HG02885 (cell line): ENCODE results near the gene CASP4.
A peak's percentile ranks its signal among the peaks of the same experiment; 100 is the strongest.

Experiments
- ATAC-seq: cut with Tn5 transposase; IDR thresholded peaks from one replicate; pipeline ENCODE4 v1.9.1; 2021; ENCODE audit warnings: mild to moderate bottlenecking; ENCODE audit not compliant: unreplicated experiment, poor library complexity

Gene CASP4

DNA sequence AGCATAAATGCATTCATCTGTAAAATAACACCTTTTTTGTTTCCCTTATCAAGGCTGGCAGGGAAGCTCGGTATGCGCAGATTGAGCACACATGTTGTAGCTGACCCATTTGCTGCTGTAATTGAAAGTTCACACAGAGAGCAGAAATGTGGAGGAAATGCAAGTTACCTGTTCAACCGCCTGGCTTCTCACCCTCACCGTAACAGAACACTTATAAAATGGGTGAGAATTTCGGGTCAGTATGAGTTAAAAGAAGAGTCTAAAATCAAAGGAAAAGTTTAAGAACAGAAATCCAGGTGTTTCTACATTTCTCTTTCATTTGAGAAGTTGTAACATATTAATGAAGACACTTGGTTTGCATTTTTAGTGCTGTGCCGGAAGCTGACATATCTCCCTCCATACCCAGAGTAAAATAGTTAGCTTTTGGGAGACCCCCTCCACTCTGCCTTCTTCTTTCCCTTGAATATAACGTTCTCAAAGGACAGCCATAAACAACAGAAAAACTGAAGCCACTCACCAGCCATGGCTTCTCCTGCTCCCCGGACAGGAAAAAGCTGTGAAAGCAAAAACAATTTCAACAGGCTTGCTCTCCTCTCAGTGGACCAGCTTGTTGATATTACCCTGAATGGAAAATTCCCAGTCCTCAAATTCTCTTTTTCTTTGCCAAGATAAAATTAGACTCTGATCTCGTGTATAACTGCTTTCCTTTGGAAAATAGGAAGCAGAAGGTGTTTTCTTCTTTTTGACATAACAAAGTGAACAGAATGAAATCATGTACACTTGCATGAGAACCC, 70.3 kb downstream of the CASP4 start, which contains the start of gene CASP12:
TSS of gene CASP12 (minus strand) at position 570 of the 794 bp plus-strand sequence.
- peak; percentile 85 for ATAC-seq

DNA sequence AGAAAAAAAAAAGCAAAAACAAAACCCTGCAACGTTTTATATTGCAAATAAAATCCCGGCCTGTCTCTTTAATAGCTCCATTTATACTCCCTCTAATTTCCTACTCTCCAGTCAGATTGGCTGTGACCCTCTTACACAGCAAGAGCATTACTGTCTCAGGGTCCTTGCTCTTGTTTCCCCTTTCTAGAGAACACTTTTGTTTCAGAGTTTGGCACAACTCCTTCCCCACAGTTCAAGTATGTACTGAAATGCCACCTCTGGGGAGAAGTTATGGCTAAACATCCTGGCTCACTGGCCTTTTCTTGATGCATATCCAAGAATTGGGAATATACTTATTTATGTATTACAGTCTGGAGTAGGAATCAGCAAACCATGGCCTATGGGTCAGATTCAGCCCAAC, 72.7 kb downstream of the CASP4 start:
- ATAC-seq = no peak

DNA sequence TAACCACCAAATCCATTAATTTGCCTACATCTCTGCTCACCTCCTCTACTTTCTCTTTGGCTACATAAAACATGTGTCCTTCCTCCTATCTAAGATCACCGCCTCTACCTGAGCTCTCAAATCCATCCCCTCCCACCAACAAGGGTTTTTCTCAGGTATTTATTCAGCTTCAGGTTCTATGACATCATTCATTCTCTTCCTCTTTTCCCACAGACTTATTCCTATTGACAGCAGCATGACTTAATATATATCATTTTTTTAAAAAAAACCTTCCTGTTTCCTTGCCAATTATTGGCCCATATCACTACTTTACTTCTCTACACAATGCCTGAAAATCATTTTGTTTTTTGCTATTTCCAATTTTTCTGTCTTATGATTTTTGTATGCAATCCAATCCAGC, 74.5 kb downstream of the CASP4 start:
- ATAC-seq = no peak
